GM13976 (cell line): ENCODE results near the gene NHEJ1.
"Not testable (repeated sequence)": the region's sequence is repeated elsewhere in the genome, so short reads cannot be mapped to it uniquely, and the experiment has no call there.

ENCODE experiments used
- DNase-seq: peaks from one replicate; pipeline ENCODE4 v3.0.0; 2012; ENCODE audit warnings: low spot score
- CTCF ChIP-seq: IDR thresholded peaks from 2 replicates; pipeline ENCODE4 v1.5.1; 2012; ENCODE audit warnings: borderline replicate concordance, mild to moderate bottlenecking; ENCODE audit not compliant: insufficient read depth; ENCODE audit errors: extremely low read depth, missing control alignments, control extremely low read depth
- in situ Hi-C: fragments of 300-500 bp; cut with MboI; formaldehyde crosslinking; loops from one replicate; pipeline ENCODE4 v1.12.0; 2022; ENCODE audit warnings: low sequenced_read_pairs, mixed read lengths, inconsistent platforms; ENCODE audit not compliant: unreplicated experiment

NHEJ1 gene

DNA sequence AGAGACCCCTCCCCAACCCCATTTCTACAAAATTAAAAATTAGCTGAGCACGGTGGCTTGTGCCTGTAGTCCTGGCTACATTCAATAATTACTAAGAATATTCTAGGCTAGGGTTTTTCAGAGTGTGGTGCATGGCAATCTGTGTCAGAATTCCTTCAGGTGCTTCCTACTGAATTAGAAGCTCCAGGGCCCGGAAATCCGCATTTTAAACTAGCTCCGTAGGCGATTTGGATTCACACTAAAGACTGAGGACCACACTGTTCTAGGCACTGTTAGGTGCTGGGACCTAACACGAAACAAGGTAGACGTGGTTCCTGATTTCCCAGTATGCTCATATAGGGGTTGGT is 45.3 kb upstream of the NHEJ1 start:
- in situ Hi-C loops, result no loop called here
- no peak for DNase-seq
- no peak for TF ChIP-seq CTCF

DNA sequence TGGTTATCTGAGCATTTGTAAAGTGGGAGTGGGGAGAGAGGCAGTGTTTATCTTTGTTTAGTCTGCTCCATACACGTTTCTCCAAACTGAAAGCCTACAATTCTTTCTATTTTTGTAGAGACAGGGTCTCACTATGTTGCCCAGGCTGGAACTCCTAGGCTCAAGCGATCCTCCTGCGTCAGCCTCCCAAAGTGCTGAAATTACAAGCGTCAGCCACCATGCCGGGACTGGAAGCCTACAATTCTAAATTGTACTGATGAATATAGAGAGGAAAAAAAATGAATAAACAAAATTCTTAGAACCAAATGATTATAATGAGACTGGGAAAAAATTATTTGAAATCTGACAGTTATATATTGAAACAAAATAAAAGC is 44.5 kb upstream of the NHEJ1 start:
- TF ChIP-seq CTCF, result no peak
- in situ Hi-C loops, result no loop called here
- no peak for DNase-seq

DNA sequence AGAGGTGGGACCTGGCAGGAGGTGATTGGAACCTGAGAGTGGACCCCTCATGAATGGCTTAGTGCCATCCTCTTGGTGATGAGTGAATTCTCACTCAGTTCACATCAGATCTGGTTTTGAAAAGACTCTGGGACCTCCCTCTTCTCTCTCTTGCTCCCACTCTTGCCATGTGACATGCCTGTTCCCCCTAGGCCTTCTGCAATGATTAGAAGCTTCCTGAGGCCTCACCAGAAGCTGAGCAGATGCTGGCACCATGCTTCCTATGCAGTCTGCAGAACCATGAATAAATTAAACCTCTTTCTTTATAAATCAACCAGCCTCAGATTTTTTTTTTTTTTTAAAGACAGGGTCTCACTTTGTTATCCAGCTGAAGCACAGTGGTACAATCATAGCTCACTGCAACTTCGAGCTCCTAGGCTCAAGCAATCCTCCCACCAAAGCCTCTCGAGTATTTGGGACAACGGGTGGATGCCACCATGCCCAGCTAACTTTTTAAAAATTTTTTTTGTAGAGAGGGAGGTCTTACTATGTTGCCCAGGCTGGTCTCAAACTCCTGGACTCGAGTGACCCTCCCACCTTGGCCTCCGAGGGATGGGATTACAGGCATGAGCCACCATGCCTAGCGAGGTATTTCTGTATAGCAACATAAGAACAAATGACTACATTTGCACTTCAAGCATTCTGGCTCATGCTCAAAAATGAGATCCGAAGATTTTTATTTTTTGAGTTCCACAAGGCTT is 44.0 kb upstream of the NHEJ1 start:
- in situ Hi-C loops, result no loop called here
- no peak for TF ChIP-seq CTCF
- DNase-seq, result no peak

- DNase-seq, in situ Hi-C loops: not testable (repeated sequence)
Measured at GRCh38 chr2:219201331-219201730, 40.7 kb upstream of the NHEJ1 start.

GRCh38 chr2:219200502-219201326 is 40.1 kb upstream of the NHEJ1 start:
- in situ Hi-C loops, DNase-seq: not testable (repeated sequence)

GRCh38 chr2:219199470-219200211 is 39.0 kb upstream of the NHEJ1 start:
- DNase-seq, result no peak
- in situ Hi-C loops, result no loop called here
- TF ChIP-seq CTCF, result no peak

GRCh38 chr2:219198974-219199373 is 38.4 kb upstream of the NHEJ1 start:
- in situ Hi-C loops, result no loop called here
- no peak for TF ChIP-seq CTCF
- no peak for DNase-seq
